ENCODE results near the gene CDH3. TPM values are rescaled to one million over a fixed set of nuclear protein-coding genes. Genes with fewer than 3 reads are reported as not detected.
A peak's percentile ranks its signal among the peaks of the same experiment; 100 is the strongest.

The CDH3 gene
- total and polyA plus RNA-seq, 2 donors from 2014 or later, result 9.8 to 61.3 TPM

- intact Hi-C loops (cut with DNase I), result no loop called here
- H3K36me3 ChIP-seq (ENCODE audit: control insufficient read depth in 2 of 3, insufficient read depth in 3 of 3, low read length in 3 of 3), result no peaks in the 10 kb centered on the region
- no peak for DNase-seq
- no peak overlapping the region for H3K4me3 ChIP-seq (ENCODE audit: low read length in 3 of 3)
- H3K4me1 ChIP-seq (ENCODE audit: control insufficient read depth in 2 of 3, insufficient read depth in 2 of 3, low read depth in 1 of 3, low read length in 3 of 3), result peaks cover 0 to 5% (median 4%) of the 10 kb centered on the region in 3 donors
- no peaks in the 10 kb centered on the region for H3K9me3 ChIP-seq (ENCODE audit: control insufficient read depth in 2 of 3, insufficient read depth in 1 of 3, low read length in 3 of 3)
- no peak overlapping the region for H3K27ac ChIP-seq (ENCODE audit: low read depth in 2 of 2, low read length in 2 of 2)
- no peak for TF ChIP-seq CTCF (IDR thresholded peaks at IDR 0.05; ENCODE audit: borderline replicate concordance, extremely low read depth, insufficient read depth)
- H3K27me3 ChIP-seq (ENCODE audit: control insufficient read depth, insufficient read depth, low read length), result no peaks in the 10 kb centered on the region
- H3K9ac ChIP-seq (ENCODE audit: low read length in 3 of 3), result no peak overlapping the region
- no peak for FAIRE-seq
These were observed 65.1 kb downstream of the CDH3 start for GRCh38 chr16:68710211-68710610.

- H3K4me3 ChIP-seq (ENCODE audit: low read length in 3 of 3), result no peak overlapping the region
- peaks cover 0 to 5% (median 4%) of the 10 kb centered on the region in 3 donors for H3K4me1 ChIP-seq (ENCODE audit: control insufficient read depth in 2 of 3, insufficient read depth in 2 of 3, low read depth in 1 of 3, low read length in 3 of 3)
- DNase-seq, result no peak
- no peak overlapping the region for H3K27ac ChIP-seq (ENCODE audit: low read depth in 2 of 2, low read length in 2 of 2)
- no peaks in the 10 kb centered on the region for H3K9me3 ChIP-seq (ENCODE audit: control insufficient read depth in 2 of 3, insufficient read depth in 1 of 3, low read length in 3 of 3)
- H3K36me3 ChIP-seq (ENCODE audit: control insufficient read depth in 2 of 3, insufficient read depth in 3 of 3, low read length in 3 of 3), result no peaks in the 10 kb centered on the region
- H3K9ac ChIP-seq (ENCODE audit: low read length in 3 of 3), result no peak overlapping the region
- no peak for TF ChIP-seq CTCF (IDR thresholded peaks at IDR 0.05; ENCODE audit: borderline replicate concordance, extremely low read depth, insufficient read depth)
- no peak for FAIRE-seq
- no peaks in the 10 kb centered on the region for H3K27me3 ChIP-seq (ENCODE audit: control insufficient read depth, insufficient read depth, low read length)
- intact Hi-C loops (cut with DNase I), result no loop called here
These were observed 66.5 kb downstream of the CDH3 start for GRCh38 chr16:68711421-68712139.

- intact Hi-C loops (cut with DNase I), result no loop called here
- H3K36me3 ChIP-seq (ENCODE audit: control insufficient read depth in 2 of 3, insufficient read depth in 3 of 3, low read length in 3 of 3), result no peaks in the 10 kb centered on the region
- TF ChIP-seq CTCF (IDR thresholded peaks at IDR 0.05; ENCODE audit: borderline replicate concordance, extremely low read depth, insufficient read depth), result no peak
- no peaks in the 10 kb centered on the region for H3K27me3 ChIP-seq (ENCODE audit: control insufficient read depth, insufficient read depth, low read length)
- H3K27ac ChIP-seq (ENCODE audit: low read depth in 2 of 2, low read length in 2 of 2), result no peak overlapping the region
- FAIRE-seq, result no peak
- no peak overlapping the region for H3K9ac ChIP-seq (ENCODE audit: low read length in 3 of 3)
- H3K9me3 ChIP-seq (ENCODE audit: control insufficient read depth in 2 of 3, insufficient read depth in 1 of 3, low read length in 3 of 3), result no peaks in the 10 kb centered on the region
- no peak overlapping the region for H3K4me3 ChIP-seq (ENCODE audit: low read length in 3 of 3)
- peaks cover 0 to 2% (median 0%) of the 10 kb centered on the region in 3 donors for H3K4me1 ChIP-seq (ENCODE audit: control insufficient read depth in 2 of 3, insufficient read depth in 2 of 3, low read depth in 1 of 3, low read length in 3 of 3)
- peak in 4 of 5 donors; percentile 68 to 84 (median 76) for DNase-seq
These were observed 68.3 kb downstream of the CDH3 start for GRCh38 chr16:68713361-68713760.
